SK-N-SH (cell line): ENCODE measurements around the gene ZBTB49. TPM values are rescaled to one million over a fixed set of nuclear protein-coding genes. Genes with fewer than 3 reads are reported as not detected.

Source experiments
- CTCF ChIA-PET: fragments of 300-600, 350-600 bp; formaldehyde crosslinking; extraction: SDS; loops from one replicate; lab custom pipeline; 2021; lab: Yijun Ruan, JAX
- POLR2A ChIA-PET: fragments of 350-600 bp; sonication (Branson Sonifier 250); formaldehyde crosslinking; extraction: SDS; loops from one replicate; lab custom pipeline; 2020; ENCODE audit warnings: antibody characterized with exemption, inconsistent platforms; lab: Yijun Ruan, JAX
- DNase-seq: peaks from one replicate; pipeline ENCODE4 v3.0.0; 2012
- H2AFZ ChIP-seq: fragments of 200-600 bp; sonication (generic); 2 replicates; pipeline ENCODE4 v1.8.1; 2016; ENCODE audit warnings: antibody characterized with exemption, mild to moderate bottlenecking, low read depth
- H3F3A ChIP-seq: fragments of 200-600 bp; sonication (generic); replicated peaks from 2 replicates; pipeline ENCODE3; 2016; ENCODE audit warnings: antibody characterized with exemption, mild to moderate bottlenecking; ENCODE audit not compliant: insufficient read depth
- H3K27ac ChIP-seq, 2 experiments: fragments of 200-500 bp in 1 of 2; fragments of 200-600 bp in 1 of 2; sonication (Bioruptor generic) in 1 of 2; sonication (generic), shearing (Covaris generic) in 1 of 2; 2 replicates each; pipeline versions ENCODE4 v1.5.1 to v1.6.1; 2014 to 2016; ENCODE audit warnings: low read depth in 2 of 2, inconsistent platforms in 1 of 2, low read length in 1 of 2, mild to moderate bottlenecking in 1 of 2, mixed read lengths in 1 of 2
- H3K27me3 ChIP-seq: fragments of 200-600 bp; sonication (generic), shearing (Covaris generic); 2 replicates; pipeline ENCODE4 v1.6.1; 2016; ENCODE audit warnings: mixed run types; ENCODE audit not compliant: insufficient read depth
- H3K36me3 ChIP-seq, 2 experiments: fragments of 200-500 bp in 1 of 2; fragments of 200-600 bp in 1 of 2; sonication (Bioruptor generic) in 1 of 2; sonication (generic) in 1 of 2; replicated peaks in 1 of 2; 2 replicates each; pipeline versions ENCODE3 to v1.5.1; 2014 to 2016; ENCODE audit warnings: low read length in 1 of 2, mild to moderate bottlenecking in 1 of 2; ENCODE audit not compliant: insufficient read depth in 2 of 2, control insufficient read depth in 1 of 2
- H3K4me1 ChIP-seq, 2 experiments: fragments of 200-500 bp in 1 of 2; fragments of 200-600 bp in 1 of 2; sonication (Bioruptor generic) in 1 of 2; sonication (generic), shearing (Covaris generic) in 1 of 2; 2 replicates each; pipeline versions ENCODE4 v1.5.1 to v1.6.1; 2014 to 2016; ENCODE audit warnings: low read depth in 1 of 2, low read length in 1 of 2, mixed run types in 1 of 2; ENCODE audit not compliant: insufficient read depth in 2 of 2, control insufficient read depth in 1 of 2
- H3K4me2 ChIP-seq: fragments of 200-600 bp; sonication (generic), shearing (Covaris generic); 2 replicates; pipeline ENCODE4 v1.6.1; 2017; ENCODE audit warnings: mixed run types
- H3K4me3 ChIP-seq, 2 experiments: fragments of 200-500 bp in 1 of 2; fragments of 200-600 bp in 1 of 2; sonication (Bioruptor generic) in 1 of 2; sonication (generic), shearing (Covaris generic) in 1 of 2; 2 replicates each; pipeline versions ENCODE4 v1.5.1 to v1.8.1; 2014 to 2016; ENCODE audit warnings: low read depth in 2 of 2, inconsistent platforms in 1 of 2, low read length in 1 of 2, mild to moderate bottlenecking in 1 of 2, mixed read lengths in 1 of 2, moderate library complexity in 1 of 2
- H3K79me2 ChIP-seq: fragments of 200-600 bp; sonication (generic); 2 replicates; pipeline ENCODE4 v1.8.1; 2017; ENCODE audit warnings: mild to moderate bottlenecking; ENCODE audit not compliant: insufficient read depth
- H3K9ac ChIP-seq: fragments of 200-600 bp; sonication (generic); 2 replicates; pipeline ENCODE4 v1.6.1; 2017; ENCODE audit warnings: mixed run types
- H3K9me2 ChIP-seq: fragments of 200-600 bp; sonication (generic); 2 replicates; pipeline ENCODE4 v1.6.1; 2017; ENCODE audit warnings: mixed run types
- H3K9me3 ChIP-seq: fragments of 200-600 bp; sonication (generic); 2 replicates; pipeline ENCODE4 v1.6.1; 2017; ENCODE audit warnings: mixed run types, mild to moderate bottlenecking, moderate library complexity
- H4K20me1 ChIP-seq: fragments of 200-600 bp; sonication (generic); 2 replicates; pipeline ENCODE4 v1.6.1; 2017; ENCODE audit warnings: mild to moderate bottlenecking, mixed run types; ENCODE audit not compliant: insufficient read depth
- CTCF ChIP-seq: fragments of 200-600 bp; sonication (generic); IDR thresholded peaks from 2 replicates; pipeline ENCODE4 v1.6.1; 2017; ENCODE audit warnings: antibody characterized with exemption, mild to moderate bottlenecking, moderate library complexity
- ELF1 ChIP-seq: IDR thresholded peaks from 2 replicates; pipeline ENCODE4 v1.4.0; 2012
- EP300 ChIP-seq, 2 experiments: IDR thresholded peaks; 2 replicates each; pipeline versions ENCODE4 v1.4.0 to v1.6.1; 2012; ENCODE audit warnings: borderline replicate concordance in 1 of 2, low read depth in 1 of 2, low read length in 1 of 2
- EZH2phosphoT487 ChIP-seq: fragments of 200-600 bp; sonication (generic); IDR thresholded peaks from 2 replicates; pipeline ENCODE4 v1.6.1; 2017; ENCODE audit warnings: low read depth, mixed run types, mild to moderate bottlenecking, antibody characterized with exemption, moderate library complexity, borderline replicate concordance
- GABPA ChIP-seq: IDR thresholded peaks from 2 replicates; pipeline ENCODE4 v1.4.0; 2012; ENCODE audit warnings: low read depth, mild to moderate bottlenecking
- IRF3 ChIP-seq: fragments of 150-350 bp; IDR thresholded peaks from 2 replicates; pipeline ENCODE4 v1.6.1; 2016; ENCODE audit warnings: mild to moderate bottlenecking, low read depth, low read length
- JUND ChIP-seq: IDR thresholded peaks from 2 replicates; pipeline ENCODE4 v1.4.0; 2012
- MAX ChIP-seq: IDR thresholded peaks from 2 replicates; pipeline ENCODE4 v1.4.0; 2012; ENCODE audit warnings: low read depth
- NRF1 ChIP-seq: IDR thresholded peaks from 2 replicates; pipeline ENCODE4 v1.6.1; 2012; ENCODE audit warnings: low read depth, mild to moderate bottlenecking, low read length
- PBX3 ChIP-seq: IDR thresholded peaks from 2 replicates; pipeline ENCODE4; 2012
- POLR2AphosphoS5 ChIP-seq: IDR thresholded peaks from 2 replicates; pipeline ENCODE4 v1.6.1; 2012; ENCODE audit warnings: low read depth, low read length
- RAD21 ChIP-seq: IDR thresholded peaks from 2 replicates; pipeline ENCODE4 v1.6.1; 2012; ENCODE audit warnings: mild to moderate bottlenecking, low read length
- RCOR1 ChIP-seq: fragments of 150-350 bp; IDR thresholded peaks from 2 replicates; pipeline ENCODE4 v1.6.1; 2017; ENCODE audit warnings: antibody characterized with exemption, low read length
- REST ChIP-seq: IDR thresholded peaks from 2 replicates; pipeline ENCODE4 v1.6.1; 2012; ENCODE audit warnings: mild to moderate bottlenecking, low read depth, low read length, moderate library complexity
- TAF1 ChIP-seq: IDR thresholded peaks from 2 replicates; pipeline ENCODE4 v1.6.1; 2012; ENCODE audit warnings: low read depth, mild to moderate bottlenecking, low read length, moderate library complexity, borderline replicate concordance
- USF1 ChIP-seq: IDR thresholded peaks from 2 replicates; pipeline ENCODE4 v1.4.0; 2012; ENCODE audit warnings: low read depth, borderline replicate concordance
- USF2 ChIP-seq: fragments of 150-350 bp; IDR thresholded peaks from 2 replicates; pipeline ENCODE4 v1.6.1; 2017; ENCODE audit warnings: antibody characterized with exemption, low read length, low read depth, borderline replicate concordance
- WGBS: methylation state at CpG from one replicate; pipeline ENCODE4 v1.1.6; 2017; ENCODE audit warnings: low lambda C conversion rate; 5-methylcytosine and 5-hydroxymethylcytosine counted together
- polyA plus RNA-seq, 3 experiments: library from polyadenylated mRNA; depleted of rRNA; stranded (reverse); fragments of >200 nt; gene quantifications; 2 replicates each; pipeline ENCODE4 v1.2.3, GENCODE V29; 2012

ZBTB49 gene
- polyA plus RNA-seq, 1 of the 3 experiments (the other 2 are of a cell fraction): 3.1 TPM

GRCh38 chr4:4270529-4270928, 19.5 kb upstream of the ZBTB49 start (continued):
- TF ChIP-seq USF2 (no peak), TAF1 (no peak), NRF1 (no peak), POLR2AphosphoS5 (no peak), JUND (no peak), ELF1 (no peak)

- no peak overlapping the region for H2AFZ ChIP-seq
- H3K27me3 ChIP-seq: no peaks in the 10 kb centered on the region
- ChIA-PET CTCF (no interaction called here), POLR2A (no interaction called here)
- H4K20me1 ChIP-seq: no peaks in the 10 kb centered on the region
- no peaks in the 10 kb centered on the region for H3K4me1 ChIP-seq
- H3K4me3 ChIP-seq: no peak overlapping the region
- no peak overlapping the region for H3K27ac ChIP-seq
- H3K9me3 ChIP-seq: no peaks in the 10 kb centered on the region
- 79% methylated on average over 10 of the region's 10 CpGs for WGBS
- H3F3A ChIP-seq: no peaks in the 10 kb centered on the region
- H3K36me3 ChIP-seq: peaks cover 10 to 57% of the 10 kb centered on the region in 2 experiments
- TF ChIP-seq EZH2phosphoT487 (no peak), CTCF (peak; percentile 32), RAD21 (peak; percentile 3; the same call in 1 of the 2 replicates), RCOR1 (no peak)
- no peaks in the 10 kb centered on the region for H3K9me2 ChIP-seq
- DNase-seq: peak; percentile 30
- no peak overlapping the region for H3K4me2 ChIP-seq
- H3K9ac ChIP-seq: no peak overlapping the region
- no peaks in the 10 kb centered on the region for H3K79me2 ChIP-seq
Observed at GRCh38 chr4:4271912-4272311, 18.1 kb upstream of the ZBTB49 start.

- WGBS: 98% methylated on average over 14 of the region's 14 CpGs
- ChIA-PET POLR2A (no interaction called here), CTCF (interaction anchor here (1.4 kb wide), 1 partner anchor 14 kb away, joined by 6 read pairs; no protein-coding TSS in a partner anchor)
- no peak overlapping the region for H3K9ac ChIP-seq
- no peak overlapping the region for H3K27ac ChIP-seq
- no peaks in the 10 kb centered on the region for H4K20me1 ChIP-seq
- H3K36me3 ChIP-seq: peaks cover 25 to 68% of the 10 kb centered on the region in 2 experiments
- no peaks in the 10 kb centered on the region for H3F3A ChIP-seq
- H3K4me2 ChIP-seq: no peak overlapping the region
- H3K27me3 ChIP-seq: no peaks in the 10 kb centered on the region
- no peak overlapping the region for H3K4me3 ChIP-seq
- no peaks in the 10 kb centered on the region for H3K79me2 ChIP-seq
- H3K4me1 ChIP-seq: no peaks in the 10 kb centered on the region
- no peaks in the 10 kb centered on the region for H3K9me3 ChIP-seq
- DNase-seq: no peak
- no peak overlapping the region for H2AFZ ChIP-seq
- no peaks in the 10 kb centered on the region for H3K9me2 ChIP-seq
- no peak for TF ChIP-seq REST
- TF ChIP-seq USF1: no peak
- TF ChIP-seq GABPA: no peak
- no peak for TF ChIP-seq PBX3
- TF ChIP-seq EP300 (IDR thresholded peaks at IDR 0.05; ENCODE audit: borderline replicate concordance in 1 of 2, low read depth in 1 of 2, low read length in 1 of 2): no peak
- no peak for TF ChIP-seq IRF3
- TF ChIP-seq MAX: no peak
Observed at GRCh38 chr4:4274226-4274625, 15.8 kb upstream of the ZBTB49 start.
